Ishikawa (cell line): ENCODE results near the gene GALNT13.

ENCODE experiments used
- CEBPB ChIP-seq: IDR thresholded peaks from 2 replicates; pipeline ENCODE4 v1.6.1; 2012
- CREB1 ChIP-seq: IDR thresholded peaks from 2 replicates; pipeline ENCODE4 v1.6.1; 2012; ENCODE audit warnings: low read depth
- EGR1 ChIP-seq: IDR thresholded peaks from 2 replicates; pipeline ENCODE4 v1.6.1; 2012
- EP300 ChIP-seq: IDR thresholded peaks from 2 replicates; pipeline ENCODE4 v1.6.1; 2012; ENCODE audit warnings: borderline replicate concordance
- FOXM1 ChIP-seq: IDR thresholded peaks from 2 replicates; pipeline ENCODE4 v1.6.1; 2012; ENCODE audit warnings: low read depth, borderline replicate concordance
- MAX ChIP-seq: IDR thresholded peaks from 2 replicates; pipeline ENCODE4 v1.6.1; 2012
- NFIC ChIP-seq: IDR thresholded peaks from 2 replicates; pipeline ENCODE4 v1.6.1; 2012
- RAD21 ChIP-seq: IDR thresholded peaks from 2 replicates; pipeline ENCODE4 v1.6.1; 2012; ENCODE audit warnings: low read depth
- REST ChIP-seq: IDR thresholded peaks from 2 replicates; pipeline ENCODE4 v1.6.1; 2012; ENCODE audit warnings: low read depth, mild to moderate bottlenecking
- TAF1 ChIP-seq: IDR thresholded peaks from 2 replicates; pipeline ENCODE4 v1.6.1; 2012; ENCODE audit warnings: low read depth, mild to moderate bottlenecking
- TCF12 ChIP-seq: IDR thresholded peaks from 2 replicates; pipeline ENCODE4 v1.6.1; 2012; ENCODE audit warnings: low read depth
- TEAD4 ChIP-seq: IDR thresholded peaks from 2 replicates; pipeline ENCODE4 v1.6.1; 2012
- USF1 ChIP-seq: IDR thresholded peaks from 2 replicates; pipeline ENCODE4 v1.6.1; 2012
- YY1 ChIP-seq: IDR thresholded peaks from 2 replicates; pipeline ENCODE4 v1.6.1; 2012; ENCODE audit warnings: low read depth
- ZBTB7A ChIP-seq: IDR thresholded peaks from 2 replicates; pipeline ENCODE4 v1.6.1; 2012; ENCODE audit warnings: low read depth

GALNT13 gene

GRCh38 chr2:154489266-154489858 lies 617.6 kb downstream of the GALNT13 start:
- TF ChIP-seq FOXM1 (no peak), TCF12 (no peak), EGR1 (no peak), TEAD4 (no peak), CEBPB (no peak), CREB1 (no peak), USF1 (no peak), TAF1 (no peak), YY1 (no peak), ZBTB7A (no peak), MAX (no peak)

- TF ChIP-seq FOXM1 = no peak
- no peak for TF ChIP-seq TCF12
- TF ChIP-seq NFIC = no peak
- no peak for TF ChIP-seq USF1
- TF ChIP-seq TAF1 = no peak
- TF ChIP-seq EGR1 = no peak
- TF ChIP-seq REST = no peak
- TF ChIP-seq MAX = no peak
- no peak for TF ChIP-seq CREB1
- no peak; the same call in 1 of the 2 replicates for TF ChIP-seq CEBPB
- TF ChIP-seq RAD21 = no peak
- no peak for TF ChIP-seq EP300
- no peak for TF ChIP-seq TEAD4
- TF ChIP-seq YY1 = no peak
- TF ChIP-seq ZBTB7A = no peak
These were observed 618.8 kb downstream of the GALNT13 start for GRCh38 chr2:154490530-154490929.

- no peak for TF ChIP-seq EGR1
- TF ChIP-seq TCF12 = no peak
- no peak for TF ChIP-seq CREB1
- no peak for TF ChIP-seq MAX
- TF ChIP-seq TAF1 = no peak
- TF ChIP-seq ZBTB7A = no peak
- TF ChIP-seq RAD21 = no peak
- no peak for TF ChIP-seq TEAD4
- TF ChIP-seq CEBPB = no peak
- no peak for TF ChIP-seq FOXM1
- TF ChIP-seq NFIC = no peak
These were observed 623.7 kb downstream of the GALNT13 start for GRCh38 chr2:154495455-154495868.

GRCh38 chr2:154497019-154497418 lies 625.3 kb downstream of the GALNT13 start:
- TF ChIP-seq MAX (no peak), NFIC (no peak), ZBTB7A (no peak), TAF1 (no peak), RAD21 (no peak), TCF12 (no peak), TEAD4 (no peak), EGR1 (no peak)
